Endothelial cell (in vitro differentiated cells): ENCODE results near the gene OR2J3. TPM values are rescaled to one million over a fixed set of nuclear protein-coding genes. Genes with fewer than 3 reads are reported as not detected.

Experiments used
- total RNA-seq: library from RNA; stranded (reverse); fragmentation: NEBNext Ultra II Directional; extraction: Animal tissue kit (Norgen Biotek cat#: 25700); gene quantifications from one replicate; pipeline ENCODE4 v1.2.1, GENCODE V29; 2021; ENCODE audit not compliant: unreplicated experiment

Gene OR2J3
- total RNA-seq, 1 donor from 2014 or later: not detected

Other genes starting within 250 kb of the OR2J3 start
- 82.8 TPM for gene TRIM27, start 184.1 kb upstream of the OR2J3 start, total RNA-seq
- gene ZNF311, start 102.7 kb upstream of the OR2J3 start, total RNA-seq: 1.6 TPM
- gene OR2W1, start 62.9 kb upstream of the OR2J3 start, total RNA-seq: not detected
- not detected for gene OR2B3, start 20.7 kb upstream of the OR2J3 start, total RNA-seq
- gene OR2J1, start 8.6 kb upstream of the OR2J3 start, total RNA-seq: not detected
- gene OR2J2, start 62.8 kb downstream of the OR2J3 start, total RNA-seq: not detected
- 0.10 TPM for gene OR14J1, start 193.6 kb downstream of the OR2J3 start, total RNA-seq